HAP-1 (cell line): ENCODE results near the gene IFI27.
"Not testable (repeated sequence)": the region's sequence is repeated elsewhere in the genome, so short reads cannot be mapped to it uniquely, and the experiment has no call there.

Experiments
- DNase-seq, 2 experiments: peaks; one replicate each; pipeline ENCODE4 v3.0.0-alpha.2; 2016 to 2020; ENCODE audit warnings: low spot score in 2 of 2
- H3K27me3 ChIP-seq: fragments of 250-450 bp; sonication (Bioruptor Pico); 2 replicates; pipeline ENCODE4 v1.5.1; 2020; ENCODE audit warnings: low read depth, mild to moderate bottlenecking, moderate library complexity
- H3K36me3 ChIP-seq: fragments of 250-450 bp; sonication (Bioruptor Pico); replicated peaks from 2 replicates; pipeline ENCODE4 v1.5.1; 2020; ENCODE audit warnings: mild to moderate bottlenecking
- H3K4me1 ChIP-seq: fragments of 250-450 bp; sonication (Bioruptor Pico); 2 replicates; pipeline ENCODE4 v1.5.1; 2020; ENCODE audit warnings: mild to moderate bottlenecking
- H3K4me3 ChIP-seq: fragments of 250-450 bp; sonication (Bioruptor Pico); 2 replicates; pipeline ENCODE4 v1.5.1; 2020; ENCODE audit warnings: mild to moderate bottlenecking, moderate library complexity
- H3K9me3 ChIP-seq: fragments of 250-450 bp; sonication (Bioruptor Pico); 2 replicates; pipeline ENCODE4 v1.5.1; 2020; ENCODE audit warnings: mild to moderate bottlenecking, moderate library complexity
- in situ Hi-C: fragments of 300-500 bp; cut with MboI; formaldehyde crosslinking; loops from 3 replicates; pipeline ENCODE4 v1.14.3; 2020; ENCODE audit warnings: low sequenced_read_pairs, inconsistent platforms, mixed read lengths

The IFI27 gene

DNA sequence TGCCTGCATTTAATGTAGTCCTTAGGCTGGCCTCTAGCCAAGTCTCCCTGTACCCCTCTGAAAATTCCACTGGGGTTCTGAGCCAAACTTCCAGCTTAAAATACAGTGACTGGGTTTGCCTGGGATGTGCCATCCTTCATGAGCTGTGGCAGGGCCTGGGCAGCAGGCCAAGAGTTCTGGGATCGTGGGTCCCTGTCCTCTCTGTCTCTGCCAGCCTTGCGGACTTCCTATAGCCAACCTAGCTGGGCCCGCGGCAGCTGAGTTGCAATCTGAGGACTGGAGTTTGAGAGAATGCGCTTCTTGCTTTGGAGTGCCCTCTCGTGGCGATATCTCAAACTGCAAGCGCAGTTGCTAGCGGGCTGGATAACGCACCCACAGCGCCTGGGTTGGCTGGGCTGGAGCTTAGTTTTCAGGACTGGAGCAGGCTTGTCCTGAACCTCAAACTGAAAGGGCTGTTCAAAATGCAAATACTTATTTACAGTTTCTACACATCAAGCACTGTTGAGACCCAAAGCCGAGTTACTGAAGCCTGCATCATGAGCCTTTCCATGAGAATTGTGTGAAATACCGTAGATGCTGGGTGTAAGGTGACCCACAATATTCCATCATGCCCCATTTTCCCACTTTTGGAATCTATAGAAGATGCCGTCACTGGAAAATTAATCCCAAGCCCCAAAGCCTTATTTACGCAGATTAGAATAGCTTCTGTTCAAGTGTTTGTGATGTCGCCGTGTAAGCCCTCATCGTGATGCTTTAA is 26.2 kb downstream of the IFI27 start:
- Histone ChIP-seq H3K4me3 (no peak overlapping the region), H3K9me3 (no peaks in the 10 kb centered on the region), H3K36me3 (no peaks in the 10 kb centered on the region), H3K4me1 (peaks cover 3% of the 10 kb centered on the region; the same call in 1 of the 2 replicates), H3K27me3 (no peaks in the 10 kb centered on the region)
- DNase-seq: peak; percentile 85 to 92
- in situ Hi-C loops: loop anchor here (5.0 to 25.0 kb wide), 2 partner anchors 99 to 551 kb away; no protein-coding TSS in a partner anchor

DNA sequence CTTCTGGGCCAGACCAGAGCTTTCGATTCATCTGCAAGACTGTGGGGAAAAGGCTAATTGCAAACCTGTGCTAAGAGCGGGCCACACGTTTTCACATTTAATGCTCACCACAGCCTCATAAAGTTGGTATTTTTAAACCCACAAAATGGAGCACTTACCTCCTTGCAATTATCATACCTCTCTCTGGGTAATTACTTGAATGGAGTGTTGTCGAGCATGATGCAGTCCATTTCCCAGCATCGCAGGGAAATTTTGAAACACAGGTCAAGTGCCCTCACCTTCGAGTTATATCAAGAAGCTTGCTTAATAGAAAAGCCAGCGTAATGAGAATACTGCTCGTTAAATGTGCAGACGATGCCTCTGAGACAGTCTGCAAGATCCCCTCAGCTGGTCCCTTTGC is 27.7 kb downstream of the IFI27 start:
- in situ Hi-C loops: loop anchor here (5.0 to 25.0 kb wide), 2 partner anchors 101 to 549 kb away; no protein-coding TSS in a partner anchor
- H3K4me3 ChIP-seq: no peak overlapping the region
- peaks cover 3% of the 10 kb centered on the region; the same call in 1 of the 2 replicates for H3K4me1 ChIP-seq
- DNase-seq: no peak
- no peaks in the 10 kb centered on the region for H3K9me3 ChIP-seq
- no peaks in the 10 kb centered on the region for H3K27me3 ChIP-seq
- no peaks in the 10 kb centered on the region for H3K36me3 ChIP-seq

DNA sequence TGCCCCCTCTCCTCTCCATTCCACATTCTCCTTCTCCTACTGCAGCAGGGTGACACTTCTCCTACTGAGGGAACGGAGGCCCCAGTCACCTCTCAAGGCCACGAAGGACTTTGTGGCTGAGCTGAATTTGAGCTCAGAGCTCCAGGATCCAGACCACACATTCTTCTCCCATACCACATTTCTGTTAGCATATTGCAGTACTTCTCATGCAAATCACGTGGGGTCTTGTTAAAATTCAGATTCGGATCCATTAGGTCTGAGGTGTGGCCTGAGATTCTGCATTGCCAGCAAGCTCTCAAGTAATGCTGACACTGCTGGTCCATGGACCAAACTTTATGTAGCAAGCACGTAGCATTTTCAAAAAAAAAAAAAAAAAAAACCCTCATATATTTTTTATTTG is 28.5 kb downstream of the IFI27 start:
- Histone ChIP-seq H3K4me1 (peaks cover 3% of the 10 kb centered on the region; the same call in 1 of the 2 replicates), H3K9me3 (no peaks in the 10 kb centered on the region), H3K36me3 (no peaks in the 10 kb centered on the region), H3K27me3 (no peaks in the 10 kb centered on the region), H3K4me3 (no peak overlapping the region)
- in situ Hi-C loops: loop anchor here (5.0 to 25.0 kb wide), 2 partner anchors 102 to 548 kb away; no protein-coding TSS in a partner anchor
- no peak for DNase-seq

DNA sequence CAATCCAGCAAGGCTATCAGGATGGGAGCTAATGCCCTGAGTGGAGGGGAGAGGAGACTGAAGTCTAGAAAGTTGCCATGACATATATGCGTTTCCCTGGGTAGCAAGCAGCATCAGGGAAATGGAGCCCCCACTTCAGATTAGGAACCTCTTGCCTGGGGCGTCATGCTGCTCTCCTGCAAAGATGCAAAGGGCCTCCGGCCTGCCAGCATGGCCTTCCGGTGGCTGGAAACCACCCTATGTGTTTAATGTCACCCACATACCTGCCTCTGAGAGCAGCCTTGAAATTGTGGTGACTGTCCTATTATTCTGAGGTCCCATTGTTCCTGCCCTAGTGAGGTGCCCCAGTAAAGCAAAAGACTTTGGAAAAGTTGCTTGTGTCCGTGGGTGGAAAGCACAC is 28.9 kb downstream of the IFI27 start:
- no peak for DNase-seq
- H3K4me1 ChIP-seq: peaks cover 3% of the 10 kb centered on the region; the same call in 1 of the 2 replicates
- no peaks in the 10 kb centered on the region for H3K9me3 ChIP-seq
- no peak overlapping the region for H3K4me3 ChIP-seq
- no peaks in the 10 kb centered on the region for H3K36me3 ChIP-seq
- in situ Hi-C loops: loop anchor here (5.0 to 25.0 kb wide), 2 partner anchors 102 to 548 kb away; no protein-coding TSS in a partner anchor
- H3K27me3 ChIP-seq: no peaks in the 10 kb centered on the region

DNA sequence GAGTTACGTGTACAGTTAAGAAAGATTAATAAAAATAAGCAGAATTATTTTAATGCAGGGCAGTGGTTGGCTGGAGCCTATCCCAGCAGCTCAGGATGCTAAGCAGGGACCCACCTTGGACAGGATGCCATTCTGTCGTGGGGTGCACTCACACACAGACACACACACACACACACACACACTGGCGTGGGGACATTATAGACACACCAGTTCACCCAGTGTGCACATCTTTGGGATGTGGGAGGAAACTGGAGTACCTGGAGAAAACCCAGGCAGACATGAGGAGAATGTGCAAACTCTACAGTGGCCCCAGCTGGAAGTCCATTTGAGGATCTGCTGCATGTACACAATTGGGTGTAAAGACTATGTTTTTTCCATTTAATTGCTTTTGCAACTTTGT is 31.7 kb downstream of the IFI27 start:
- H3K4me1 ChIP-seq: peaks cover 4% of the 10 kb centered on the region
- no peak for DNase-seq
- in situ Hi-C loops: loop anchor here (25.0 kb wide), 1 partner anchor 545 kb away; no protein-coding TSS in a partner anchor
- no peaks in the 10 kb centered on the region for H3K27me3 ChIP-seq
- H3K36me3 ChIP-seq: no peaks in the 10 kb centered on the region
- no peak overlapping the region for H3K4me3 ChIP-seq
- H3K9me3 ChIP-seq: no peaks in the 10 kb centered on the region; the same call in 1 of the 2 replicates

DNA sequence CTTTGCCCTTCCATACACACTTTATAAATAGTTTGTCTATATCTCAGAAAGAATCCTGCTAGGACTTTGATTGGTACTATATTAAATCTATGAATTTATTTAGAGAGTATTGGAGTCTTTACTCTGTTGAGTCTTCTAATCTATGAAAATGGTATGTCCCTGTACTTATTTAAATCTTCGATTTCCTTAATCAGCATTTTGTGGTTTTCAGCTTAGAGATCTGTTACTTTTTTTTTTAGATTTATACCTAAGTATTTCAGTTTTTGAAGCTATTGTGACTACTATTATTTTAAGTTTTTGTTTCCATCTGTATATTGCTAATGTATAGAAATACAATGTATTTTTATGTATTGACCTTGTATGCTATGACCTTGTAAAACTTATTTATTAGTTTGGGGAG is 32.3 kb downstream of the IFI27 start:
- Histone ChIP-seq H3K4me1 (peaks cover 4% of the 10 kb centered on the region), H3K4me3 (no peak overlapping the region), H3K9me3 (no peaks in the 10 kb centered on the region; the same call in 1 of the 2 replicates), H3K27me3 (no peaks in the 10 kb centered on the region), H3K36me3 (no peaks in the 10 kb centered on the region)
- in situ Hi-C loops: loop anchor here (25.0 kb wide), 1 partner anchor 544 kb away; no protein-coding TSS in a partner anchor
- no peak for DNase-seq

DNA sequence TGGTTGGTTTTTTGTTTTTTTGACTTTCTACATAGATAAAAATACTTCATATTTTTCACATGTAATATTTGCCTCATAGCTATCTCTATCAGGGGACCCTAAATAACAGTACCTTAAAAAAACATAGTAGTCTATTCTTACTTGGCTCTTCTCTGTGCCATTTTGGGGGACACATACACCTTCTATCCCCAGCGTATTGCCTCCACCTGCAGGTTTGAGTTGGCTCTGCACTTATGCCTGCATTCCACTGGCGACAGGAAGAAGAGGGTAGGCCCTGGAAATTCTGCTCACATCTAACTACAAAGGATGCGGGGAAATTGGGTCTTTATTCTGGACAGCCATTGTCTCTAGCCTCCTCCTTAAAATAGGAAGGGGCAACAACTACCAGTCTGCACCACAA is 32.7 kb downstream of the IFI27 start:
- no peaks in the 10 kb centered on the region for H3K36me3 ChIP-seq
- H3K27me3 ChIP-seq: no peaks in the 10 kb centered on the region
- no peaks in the 10 kb centered on the region; the same call in 1 of the 2 replicates for H3K9me3 ChIP-seq
- peaks cover 4% of the 10 kb centered on the region for H3K4me1 ChIP-seq
- H3K4me3 ChIP-seq: no peak overlapping the region
- in situ Hi-C loops: loop anchor here (25.0 kb wide), 1 partner anchor 544 kb away; no protein-coding TSS in a partner anchor
- DNase-seq: peak in 1 of 2 experiments; percentile 32

DNA sequence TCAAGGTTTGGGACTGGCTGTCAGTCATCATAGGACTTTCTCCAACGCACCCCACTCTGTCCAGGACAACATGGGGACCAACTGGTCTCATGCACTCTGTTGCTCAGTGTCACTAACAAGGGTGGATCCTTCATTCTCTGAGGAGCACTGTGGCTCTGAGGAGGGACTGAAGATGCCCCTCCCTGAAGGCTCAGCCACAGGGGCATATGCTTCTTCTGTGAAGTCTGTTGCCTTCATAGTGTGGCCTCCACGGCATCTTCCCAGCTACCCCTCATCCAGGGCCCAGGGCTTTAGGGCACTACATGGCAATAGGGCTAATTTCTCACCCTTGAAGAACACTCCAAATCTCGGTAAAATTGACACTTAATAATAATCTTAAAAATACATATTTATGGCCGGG is 33.2 kb downstream of the IFI27 start:
- no peak for DNase-seq
- in situ Hi-C loops: loop anchor here (25.0 kb wide), 1 partner anchor 544 kb away; no protein-coding TSS in a partner anchor
- no peak overlapping the region for H3K4me3 ChIP-seq
- no peaks in the 10 kb centered on the region for H3K27me3 ChIP-seq
- H3K9me3 ChIP-seq: no peaks in the 10 kb centered on the region; the same call in 1 of the 2 replicates
- peaks cover 4% of the 10 kb centered on the region for H3K4me1 ChIP-seq
- no peaks in the 10 kb centered on the region for H3K36me3 ChIP-seq

DNA sequence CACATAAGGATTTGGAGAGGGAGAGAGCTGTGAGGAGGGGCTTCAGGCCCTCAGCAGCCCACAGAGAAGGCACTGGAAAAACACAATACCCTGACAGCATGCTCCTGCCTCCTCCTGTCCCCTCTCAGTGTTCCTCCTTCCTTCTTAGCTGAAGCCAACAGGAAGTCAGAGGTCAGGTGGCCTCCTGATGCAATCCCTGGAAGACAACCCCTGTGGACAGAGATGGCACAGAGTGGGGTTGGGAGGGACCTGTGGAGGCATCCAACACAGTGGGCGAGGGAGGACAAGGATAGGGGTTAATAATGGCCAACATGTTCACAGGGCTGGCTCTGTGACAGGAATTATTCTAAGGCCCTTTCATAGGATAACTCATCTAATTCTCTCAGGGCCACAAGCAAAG is 34.2 kb downstream of the IFI27 start:
- Histone ChIP-seq H3K36me3 (no peaks in the 10 kb centered on the region), H3K4me1 (peaks cover 4% of the 10 kb centered on the region; the same call in 1 of the 2 replicates), H3K27me3 (no peaks in the 10 kb centered on the region), H3K4me3 (no peak overlapping the region), H3K9me3 (no peaks in the 10 kb centered on the region; the same call in 1 of the 2 replicates)
- DNase-seq: no peak
- in situ Hi-C loops: loop anchor here (25.0 kb wide), 1 partner anchor 543 kb away; no protein-coding TSS in a partner anchor

DNA sequence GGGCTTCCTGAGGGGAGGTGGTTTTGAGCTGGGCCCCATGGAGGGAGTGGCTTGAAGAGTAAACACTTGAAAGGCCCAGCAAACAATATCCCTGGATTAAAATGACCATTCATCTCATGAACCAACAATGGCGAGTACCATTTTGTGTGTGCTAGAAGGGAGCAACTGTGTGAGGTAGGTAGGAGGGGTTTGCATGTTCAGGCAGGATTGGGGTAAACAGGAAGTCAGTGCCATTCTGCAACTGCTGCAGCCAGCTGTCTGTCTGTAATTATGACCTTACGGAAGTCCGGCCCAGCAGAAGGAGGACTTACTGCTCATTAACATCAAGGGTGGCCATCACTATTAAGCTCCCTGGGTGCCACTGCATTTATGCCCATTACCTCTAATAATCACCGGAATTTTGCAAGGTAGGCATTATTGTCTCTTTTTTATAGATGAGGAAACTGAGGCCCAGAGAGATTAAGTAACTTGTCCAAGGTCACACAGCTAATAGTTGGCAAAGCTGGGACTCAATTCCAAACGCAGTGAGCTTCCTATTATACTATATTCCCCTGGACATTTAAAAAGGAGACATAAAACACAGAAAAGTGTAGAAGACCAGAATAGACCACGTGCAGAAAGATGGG is 35.5 kb downstream of the IFI27 start:
- Histone ChIP-seq H3K36me3 (no peaks in the 10 kb centered on the region), H3K27me3 (no peaks in the 10 kb centered on the region), H3K9me3 (no peaks in the 10 kb centered on the region; the same call in 1 of the 2 replicates), H3K4me3 (no peak overlapping the region), H3K4me1 (peaks cover 4% of the 10 kb centered on the region; the same call in 1 of the 2 replicates)
- DNase-seq: peak; percentile 38 to 68
- in situ Hi-C loops: loop anchor here (25.0 kb wide), 1 partner anchor 541 kb away; no protein-coding TSS in a partner anchor

DNA sequence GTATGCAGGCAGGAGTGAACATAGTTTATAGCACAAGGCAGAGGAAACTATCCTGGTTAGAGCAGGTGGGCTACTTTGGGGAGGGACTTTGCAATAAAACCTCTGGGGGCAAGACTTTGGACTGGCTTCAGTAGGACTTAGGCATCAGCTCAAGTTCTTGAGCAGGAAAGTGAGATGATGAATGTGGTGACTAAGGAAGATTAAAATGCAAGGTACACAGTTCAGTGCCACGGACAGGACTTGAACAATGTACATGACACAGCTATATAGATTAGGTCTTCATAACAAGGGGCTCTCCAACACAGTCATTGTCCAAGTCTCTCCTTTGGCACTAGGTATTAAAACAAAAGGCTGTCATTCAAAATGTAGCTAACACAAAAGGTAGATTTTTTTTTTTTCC is 42.1 kb downstream of the IFI27 start:
- no peaks in the 10 kb centered on the region for H3K36me3 ChIP-seq
- H3K4me3 ChIP-seq: no peak overlapping the region
- H3K27me3 ChIP-seq: no peaks in the 10 kb centered on the region
- no peak for DNase-seq
- peaks cover 13% of the 10 kb centered on the region; the same call in 1 of the 2 replicates for H3K9me3 ChIP-seq
- H3K4me1 ChIP-seq: peaks cover 7% of the 10 kb centered on the region; the same call in 1 of the 2 replicates
- in situ Hi-C loops: no loop called here

DNA sequence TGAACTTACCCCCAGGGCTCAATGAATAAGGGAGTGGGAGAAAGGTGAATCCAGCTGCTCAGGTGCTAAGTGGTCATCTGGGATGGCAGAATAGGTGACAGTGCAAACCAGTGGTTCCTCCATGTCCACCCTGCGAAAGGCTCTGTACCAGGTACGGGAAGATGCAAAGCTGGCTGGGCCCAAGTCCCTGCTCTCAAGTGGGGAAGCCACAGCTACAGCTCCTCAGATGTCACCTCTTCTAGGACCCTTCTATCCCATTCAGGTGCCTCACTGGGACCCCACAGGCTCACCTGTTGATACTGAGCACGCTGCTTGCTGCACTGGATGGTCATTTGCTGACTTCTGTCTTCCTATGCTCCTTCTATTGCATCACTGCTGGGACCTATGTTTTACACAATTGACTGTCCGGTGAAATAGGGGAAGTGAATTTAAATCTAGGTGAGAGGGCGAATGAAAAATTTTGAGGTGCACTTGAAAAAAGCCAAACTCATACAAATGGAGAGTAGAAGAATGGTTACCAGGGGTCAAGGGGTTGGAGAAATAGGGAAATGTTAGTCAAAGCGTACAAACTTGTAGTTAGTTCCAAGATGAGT is 43.3 kb downstream of the IFI27 start:
- Histone ChIP-seq H3K9me3 (peaks cover 13% of the 10 kb centered on the region; the same call in 1 of the 2 replicates), H3K27me3 (no peaks in the 10 kb centered on the region), H3K36me3 (no peaks in the 10 kb centered on the region), H3K4me1 (peaks cover 7% of the 10 kb centered on the region; the same call in 1 of the 2 replicates), H3K4me3 (no peak overlapping the region)
- DNase-seq: no peak
- in situ Hi-C loops: no loop called here

DNA sequence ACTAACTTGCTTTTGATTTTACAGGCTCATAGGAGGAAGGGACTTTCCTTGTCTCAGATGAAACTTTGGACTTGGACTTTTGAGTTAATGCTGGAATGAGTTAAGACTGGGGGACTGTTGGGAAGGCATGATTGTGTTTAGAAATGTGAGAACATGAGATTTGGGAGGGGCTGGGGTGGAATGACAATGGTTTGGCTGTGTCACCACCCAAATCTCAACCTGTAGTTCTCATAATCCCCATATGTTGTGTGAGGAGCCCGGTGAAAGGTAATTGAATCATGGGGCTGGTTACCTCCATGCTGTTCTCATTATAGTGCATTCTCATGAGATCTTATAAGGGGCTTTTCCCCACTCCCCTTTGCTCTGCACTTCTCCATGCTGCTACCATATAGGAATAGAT is 45.6 kb downstream of the IFI27 start:
- H3K4me1 ChIP-seq, H3K4me3 ChIP-seq, DNase-seq, H3K27me3 ChIP-seq, in situ Hi-C loops, H3K36me3 ChIP-seq: not testable (repeated sequence)
- H3K9me3 ChIP-seq: peaks cover 13% of the 10 kb centered on the region; the same call in 1 of the 2 replicates
